ENCODE results near the gene RGN.
"Not testable (repeated sequence)": the region's sequence is repeated elsewhere in the genome, so short reads cannot be mapped to it uniquely, and the experiment has no call there.

Gene RGN

GRCh38 chrX:47124466-47124865 is 46.2 kb downstream of the RGN start:
- DNase-seq, result not testable (repeated sequence)

GRCh38 chrX:47129157-47129898 is 51.1 kb downstream of the RGN start:
- DNase-seq, result peak; percentile 76

- DNase-seq, result peak; percentile 2
Observed at GRCh38 chrX:47129899-47130358, 51.7 kb downstream of the RGN start.

DNA sequence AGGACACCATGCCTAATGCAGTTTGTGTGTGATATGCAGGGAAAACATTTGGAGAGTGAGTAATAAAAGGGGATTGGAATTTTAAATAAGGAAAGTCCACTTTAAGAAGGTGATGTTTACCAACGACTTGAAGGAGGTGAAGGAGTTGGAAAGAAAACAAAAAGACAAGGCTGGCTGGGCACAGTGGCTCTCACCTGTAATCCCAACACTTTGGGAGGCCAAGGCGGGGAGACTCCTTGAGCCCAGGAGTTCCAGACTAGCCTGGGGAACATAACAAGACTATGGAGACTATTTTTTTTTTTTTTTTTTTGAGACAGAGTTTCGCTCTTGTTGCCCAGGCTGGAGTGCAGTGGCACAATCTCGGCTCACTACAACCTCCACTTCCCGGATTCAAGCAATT is 55.2 kb downstream of the RGN start:
- DNase-seq, result no peak

GRCh38 chrX:47135650-47136049 is 57.4 kb downstream of the RGN start:
- not testable (repeated sequence) for DNase-seq

GRCh38 chrX:47138171-47138570 is 59.9 kb downstream of the RGN start:
- no peak for DNase-seq
